Activated T-cell treated with anti-CD3 and anti-CD28 coated beads for 24 hours (primary cell): ENCODE results near the gene MLPH.

Experiments
- DNase-seq: peaks from one replicate; pipeline ENCODE4 v3.0.0-alpha.2; 2020; ENCODE audit warnings: low read depth

MLPH gene, protein sequence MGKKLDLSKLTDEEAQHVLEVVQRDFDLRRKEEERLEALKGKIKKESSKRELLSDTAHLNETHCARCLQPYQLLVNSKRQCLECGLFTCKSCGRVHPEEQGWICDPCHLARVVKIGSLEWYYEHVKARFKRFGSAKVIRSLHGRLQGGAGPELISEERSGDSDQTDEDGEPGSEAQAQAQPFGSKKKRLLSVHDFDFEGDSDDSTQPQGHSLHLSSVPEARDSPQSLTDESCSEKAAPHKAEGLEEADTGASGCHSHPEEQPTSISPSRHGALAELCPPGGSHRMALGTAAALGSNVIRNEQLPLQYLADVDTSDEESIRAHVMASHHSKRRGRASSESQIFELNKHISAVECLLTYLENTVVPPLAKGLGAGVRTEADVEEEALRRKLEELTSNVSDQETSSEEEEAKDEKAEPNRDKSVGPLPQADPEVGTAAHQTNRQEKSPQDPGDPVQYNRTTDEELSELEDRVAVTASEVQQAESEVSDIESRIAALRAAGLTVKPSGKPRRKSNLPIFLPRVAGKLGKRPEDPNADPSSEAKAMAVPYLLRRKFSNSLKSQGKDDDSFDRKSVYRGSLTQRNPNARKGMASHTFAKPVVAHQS

DNA sequence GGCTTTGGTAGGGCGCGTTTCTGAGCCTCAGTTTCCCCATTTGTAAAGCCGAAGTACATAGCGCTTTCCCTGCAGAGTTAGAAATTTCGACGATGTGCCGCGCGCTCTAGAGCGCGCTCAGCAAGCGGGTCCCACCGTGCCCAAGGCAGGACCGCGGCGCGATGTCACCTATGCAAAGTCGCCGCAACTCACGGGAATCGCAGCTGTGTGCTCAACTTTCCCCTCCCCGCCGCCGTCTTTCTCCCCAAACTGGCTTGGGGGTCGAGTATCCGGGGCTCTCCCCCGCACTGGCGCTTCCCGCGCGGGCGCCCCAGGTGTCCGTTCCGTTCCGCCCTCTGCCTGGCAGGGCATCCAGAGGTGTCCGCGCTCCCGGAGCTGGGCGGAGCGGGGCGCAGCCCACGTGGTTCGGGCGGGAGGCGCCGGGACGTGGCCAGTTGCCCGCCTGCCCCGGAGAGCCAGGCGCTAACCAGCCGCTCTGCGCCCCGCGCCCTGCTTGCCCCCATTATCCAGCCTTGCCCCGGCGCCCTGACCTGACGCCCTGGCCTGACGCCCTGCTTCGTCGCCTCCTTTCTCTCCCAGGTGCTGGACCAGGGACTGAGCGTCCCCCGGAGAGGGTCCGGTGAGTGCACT lies at the start of gene MLPH:
Gene MLPH (plus strand): TSS at position 433 of the 630 bp plus-strand sequence. CDS start 6,176 bp downstream, outside the sequence.
- no peak for DNase-seq

DNA sequence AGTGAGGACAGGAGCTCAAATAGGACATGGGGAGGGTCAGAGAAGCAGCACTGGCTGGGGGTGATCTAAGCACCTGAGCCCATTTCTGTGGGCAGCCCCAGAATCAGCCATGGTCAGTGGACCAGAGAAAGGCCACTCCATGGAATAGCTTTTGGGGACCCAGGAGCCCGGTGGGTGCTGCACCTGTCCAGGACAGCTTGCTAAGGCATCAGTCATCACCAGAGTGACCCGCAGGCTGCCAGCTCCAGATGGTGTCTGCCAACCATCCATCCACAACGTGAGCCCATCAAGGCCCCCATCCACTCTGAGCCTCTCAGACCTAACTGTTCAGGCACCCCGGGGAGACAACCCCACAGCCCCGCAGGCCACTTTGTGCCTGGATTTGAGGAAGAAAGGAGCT lies 49.5 kb upstream of the MLPH start:
- DNase-seq: no peak

DNA sequence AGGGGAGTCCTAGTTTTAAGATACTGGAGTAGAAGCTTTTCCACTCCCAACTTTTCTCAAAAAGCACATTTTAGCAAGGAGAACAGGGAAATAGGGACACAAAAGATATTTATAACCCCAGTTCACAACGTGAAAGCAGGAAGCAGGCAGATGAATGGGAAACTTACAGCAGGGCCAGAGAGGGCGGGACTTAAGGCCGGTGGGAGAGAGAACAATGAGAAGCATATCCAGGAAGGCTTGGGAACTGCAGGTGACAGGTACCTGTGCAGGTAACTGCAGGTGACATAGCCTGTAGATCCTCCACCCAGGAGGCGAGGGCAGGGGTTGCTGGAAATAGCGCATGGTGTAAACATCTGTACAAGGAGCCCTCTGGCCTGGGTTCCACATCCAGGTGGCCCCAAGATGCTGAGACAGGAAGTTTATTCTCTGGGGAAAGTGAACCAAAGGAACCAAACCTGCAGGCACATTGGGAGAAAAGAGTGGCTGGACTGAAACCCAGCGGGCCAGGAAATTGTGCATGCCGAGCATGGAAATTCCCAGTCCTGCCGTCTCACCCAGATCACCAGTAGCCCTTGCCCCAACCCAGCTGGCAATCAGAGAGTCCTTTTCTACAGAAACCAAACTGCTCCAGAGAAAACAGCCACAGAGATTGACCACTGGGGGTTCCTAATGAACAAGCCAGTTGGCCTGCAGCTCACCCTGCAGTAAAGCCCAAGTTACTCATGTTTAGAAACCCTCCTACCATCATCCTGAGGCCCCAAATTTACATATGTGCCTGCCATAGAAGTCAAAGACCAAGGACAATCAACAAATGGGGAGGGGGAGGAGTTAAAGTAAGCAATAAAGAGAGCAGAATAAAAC lies 48.7 kb upstream of the MLPH start:
- DNase-seq: no peak

DNA sequence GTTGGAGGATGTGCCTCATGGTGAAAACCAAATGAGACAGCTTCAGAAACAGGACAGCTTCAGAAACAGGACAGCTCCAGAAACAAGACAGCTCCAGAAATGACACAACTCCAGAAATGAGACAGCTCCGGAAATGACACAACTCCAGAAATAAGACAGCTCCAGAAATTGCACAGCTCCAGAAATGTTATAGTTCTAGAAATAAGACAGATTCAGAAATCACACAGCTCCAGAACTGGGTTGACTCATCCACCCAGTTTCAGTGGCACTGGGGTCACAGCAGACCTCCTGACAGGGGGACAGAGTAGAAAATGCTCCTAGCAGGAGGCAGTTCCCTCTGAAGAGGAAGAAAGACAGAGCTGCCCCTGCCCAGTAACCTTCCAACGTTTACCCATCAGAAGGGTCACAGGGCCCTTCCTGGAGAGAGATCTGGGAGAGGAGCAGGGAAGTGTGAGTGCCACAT lies 46.2 kb upstream of the MLPH start:
- DNase-seq: peak; percentile 62

DNA sequence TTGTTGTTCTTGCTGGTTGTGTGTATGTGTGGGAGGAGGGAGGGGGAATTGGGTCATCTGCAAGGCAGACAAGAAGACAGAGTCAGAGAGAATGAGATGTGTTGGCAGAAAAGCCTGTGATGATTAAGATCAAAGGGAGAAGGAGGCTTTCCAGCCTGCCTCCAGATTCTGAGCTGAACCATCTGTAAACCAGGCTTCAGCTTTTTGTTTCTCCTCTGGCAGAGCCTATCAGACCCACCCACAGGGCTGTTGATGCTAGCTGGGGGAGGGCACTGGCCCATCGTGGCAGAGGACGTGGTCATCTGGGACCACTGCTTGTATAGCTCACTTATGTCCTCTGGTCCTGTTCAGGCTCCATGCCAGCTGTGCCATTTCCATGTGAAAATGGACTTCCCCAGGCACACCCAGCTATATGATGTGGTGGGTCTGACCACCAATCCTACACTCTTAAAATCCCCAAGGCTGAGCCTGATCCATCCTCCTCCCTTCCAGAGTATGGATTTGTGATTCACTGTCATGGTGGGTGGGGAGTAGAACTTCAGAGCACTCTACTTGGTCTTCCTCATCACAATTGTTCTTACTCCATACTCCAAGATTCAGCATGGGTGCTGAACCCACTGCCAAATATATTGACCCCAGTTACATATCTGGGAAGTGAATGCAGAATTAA lies 45.3 kb upstream of the MLPH start:
- DNase-seq: no peak

DNA sequence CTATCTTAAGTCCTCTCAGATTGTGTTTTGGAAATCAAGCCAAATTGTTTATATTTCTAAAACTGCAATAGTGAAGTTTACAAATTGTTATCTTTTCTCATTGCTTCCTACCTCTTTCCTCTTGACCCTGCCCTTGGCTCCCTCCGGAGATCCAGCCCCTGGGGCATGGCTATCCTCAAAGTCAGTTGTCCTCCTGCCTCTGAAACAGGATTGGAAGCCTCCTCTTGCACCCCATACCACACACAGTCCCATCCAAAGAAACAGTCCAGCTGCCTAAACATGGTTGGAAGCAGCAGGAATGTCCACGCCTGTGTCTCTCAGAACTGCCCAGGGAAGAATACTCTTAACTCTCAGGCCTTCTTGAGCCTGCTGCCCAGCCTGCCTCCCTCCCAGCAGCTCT lies 43.0 kb upstream of the MLPH start:
- no peak for DNase-seq

DNA sequence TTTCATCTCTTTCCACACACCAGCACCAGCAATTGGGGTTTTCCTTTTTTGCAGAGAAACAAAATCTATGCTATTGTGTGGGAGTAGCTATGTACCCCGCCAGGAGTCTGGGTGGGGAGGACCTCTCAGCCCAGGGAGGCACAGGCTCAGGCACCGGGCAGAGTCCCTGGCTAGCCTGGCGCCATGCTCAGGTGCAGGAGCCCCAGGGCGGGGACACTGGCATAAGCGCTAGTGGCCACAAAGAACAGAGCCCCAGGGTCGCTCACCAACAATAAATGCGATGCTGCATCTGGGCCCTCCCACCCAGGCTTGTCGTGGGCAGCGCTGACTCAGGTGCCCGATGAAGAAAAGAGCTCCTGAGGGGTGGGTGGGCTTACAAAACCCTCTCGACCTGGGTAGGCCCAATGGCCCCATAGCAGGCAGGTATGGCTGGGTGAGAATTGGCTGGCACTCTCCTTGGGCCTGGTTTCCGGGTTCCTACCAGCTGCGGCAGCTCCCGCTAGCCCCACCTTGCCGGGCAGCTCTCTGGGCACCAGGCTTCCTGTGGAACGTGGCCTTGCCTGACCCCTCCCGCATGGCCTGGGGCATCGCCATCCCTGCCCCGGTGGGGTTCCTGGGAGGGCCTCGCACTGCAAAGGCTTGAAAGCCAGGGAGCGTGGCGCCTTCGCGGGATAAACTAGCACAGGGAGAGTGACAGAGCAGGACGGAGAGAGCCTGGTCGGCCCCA lies 41.3 kb upstream of the MLPH start:
- DNase-seq: no peak

DNA sequence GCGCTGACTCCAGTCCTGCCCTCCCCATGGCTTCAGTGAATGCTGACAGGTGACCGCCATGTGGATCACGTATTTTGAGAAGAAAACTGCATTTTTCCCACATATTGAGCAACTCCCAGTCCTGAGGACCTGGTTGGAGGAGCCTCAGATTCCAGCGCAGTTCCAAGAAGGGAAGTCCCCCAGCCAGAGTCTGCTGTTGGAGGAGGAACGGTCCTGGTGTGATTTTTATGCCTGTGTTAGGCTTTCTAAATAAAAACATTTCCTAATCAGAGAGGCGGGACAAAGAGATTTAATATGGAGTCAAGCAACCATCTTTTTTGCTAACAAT lies 40.7 kb upstream of the MLPH start:
- DNase-seq: no peak

DNA sequence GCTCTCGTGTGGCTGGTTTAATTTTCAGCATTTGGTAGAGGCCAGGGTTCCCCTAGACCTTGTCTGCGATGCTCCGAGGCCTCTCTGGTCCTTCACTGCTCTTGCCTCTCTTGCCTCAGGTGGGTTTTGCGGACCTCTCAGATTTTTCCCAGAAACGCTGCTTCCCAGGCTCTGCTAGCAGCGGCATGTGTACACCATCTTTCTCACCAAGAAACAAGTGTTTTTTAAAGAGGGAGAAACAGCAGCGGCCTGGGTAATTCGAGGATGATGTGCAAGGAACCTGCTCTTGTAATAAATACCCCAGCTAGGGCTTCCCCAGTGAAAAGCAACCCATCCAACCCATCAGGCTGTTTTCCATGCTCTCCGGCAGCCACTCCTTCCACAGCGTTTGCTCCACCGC lies 39.6 kb upstream of the MLPH start:
- no peak for DNase-seq

DNA sequence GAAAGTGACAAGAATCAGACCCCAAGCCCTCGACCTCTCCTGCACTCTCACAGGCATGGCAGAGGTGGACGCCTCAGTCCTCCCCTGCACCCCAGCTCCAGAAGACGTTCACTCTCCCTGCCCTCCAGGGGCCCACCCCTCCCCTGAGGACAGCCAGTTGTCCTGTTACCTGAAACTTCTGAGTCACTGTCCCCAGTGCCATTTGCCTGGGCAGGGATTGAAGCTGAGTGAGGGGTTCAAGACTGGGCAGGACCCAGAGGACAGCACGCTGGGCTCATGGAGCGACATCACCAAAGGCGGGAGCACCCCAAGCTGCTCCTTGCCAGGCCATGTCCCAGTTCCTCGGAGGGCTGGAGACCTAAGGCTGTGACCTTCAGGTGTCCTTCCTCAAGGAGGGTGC lies 38.9 kb upstream of the MLPH start:
- DNase-seq: no peak

DNA sequence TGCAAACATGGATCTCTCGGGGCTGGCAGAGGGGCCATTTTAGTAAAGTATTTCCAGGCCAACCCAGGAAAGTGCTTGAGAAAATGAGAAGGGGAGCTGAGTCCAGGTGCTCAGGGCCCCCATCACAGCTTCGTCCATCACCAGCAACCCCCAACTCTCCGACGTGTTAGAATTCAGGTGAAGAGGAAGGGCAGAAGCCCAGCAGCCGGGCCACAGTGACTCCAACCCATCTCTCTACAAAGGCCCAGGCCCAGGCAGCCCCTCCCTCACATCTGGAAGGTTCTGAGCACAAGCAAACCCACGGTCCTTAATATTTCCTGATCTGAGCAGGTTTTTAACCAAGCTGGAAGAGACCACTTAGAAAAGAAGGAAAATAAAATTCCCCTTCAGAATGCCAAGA lies 38.4 kb upstream of the MLPH start:
- no peak for DNase-seq

DNA sequence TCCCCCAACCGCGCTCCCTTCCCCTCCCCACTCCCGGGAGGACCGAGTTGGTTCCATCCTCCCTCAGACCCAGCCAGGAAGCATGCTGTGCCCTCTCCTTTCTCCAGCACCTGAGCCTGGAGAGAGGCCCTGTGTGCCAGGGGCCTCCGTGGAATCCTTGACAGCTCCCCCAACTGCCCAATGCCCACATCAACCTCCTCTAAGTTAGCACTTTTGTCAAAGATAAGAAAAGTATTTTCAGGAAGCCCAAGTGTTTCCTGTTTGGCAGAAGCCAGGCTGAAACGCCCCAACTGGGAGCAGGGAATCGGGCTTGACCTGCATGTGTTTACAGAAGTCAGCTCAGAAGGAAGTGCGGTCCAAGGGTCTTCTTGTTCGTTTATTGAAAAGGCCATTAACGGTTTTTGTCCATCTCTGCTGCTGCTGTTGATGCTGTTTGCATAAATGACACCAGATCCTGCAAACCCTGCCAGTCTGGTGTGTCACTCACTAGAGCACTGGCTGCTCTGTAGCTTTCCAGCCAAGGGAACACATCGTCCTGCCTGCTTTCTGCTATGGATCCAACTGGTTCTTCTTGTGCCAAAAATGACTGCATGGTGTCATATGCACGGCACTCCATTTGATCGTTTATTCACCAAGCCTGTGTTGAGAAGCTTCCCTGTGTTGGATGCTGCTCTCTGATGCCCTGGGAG lies 37.7 kb upstream of the MLPH start:
- no peak for DNase-seq

DNA sequence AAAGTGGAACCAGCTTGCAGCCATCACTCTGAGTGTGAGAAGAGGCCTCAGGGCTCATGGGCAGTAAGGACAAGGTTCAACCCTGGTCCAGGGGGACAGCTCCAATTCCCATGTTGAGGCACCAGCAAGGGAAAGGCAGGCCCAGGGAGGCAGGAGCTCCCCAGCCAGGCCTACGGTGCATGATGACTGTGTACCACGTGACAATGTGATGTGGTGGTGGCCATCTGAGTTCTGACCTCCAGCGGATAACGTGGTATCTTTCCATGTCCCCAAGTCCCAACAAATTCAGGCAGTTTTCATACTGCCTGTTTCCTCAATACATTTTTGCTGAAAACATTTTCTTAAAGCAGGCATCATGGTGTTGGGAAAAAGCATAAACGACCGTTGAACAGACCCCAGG lies 36.9 kb upstream of the MLPH start:
- DNase-seq: no peak

DNA sequence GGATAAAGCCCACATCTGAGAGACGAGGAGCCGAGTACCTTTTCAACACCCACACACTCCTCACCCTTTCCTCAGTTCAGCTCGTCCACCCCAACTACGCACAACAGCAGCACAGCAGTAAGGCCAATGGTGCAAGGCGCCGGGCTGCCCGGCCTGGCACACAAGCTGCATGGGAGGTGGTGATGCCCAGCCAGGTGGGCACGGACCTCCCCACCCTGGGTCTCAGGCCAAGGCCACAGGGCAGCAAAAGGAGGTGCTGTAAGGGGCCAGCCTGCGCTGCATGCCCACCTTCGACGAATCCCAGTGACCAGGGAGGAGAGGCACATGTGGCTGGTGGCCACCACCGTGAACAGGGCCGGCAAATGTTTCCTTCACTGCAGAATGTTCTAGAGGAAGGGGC lies 36.5 kb upstream of the MLPH start:
- DNase-seq: no peak

DNA sequence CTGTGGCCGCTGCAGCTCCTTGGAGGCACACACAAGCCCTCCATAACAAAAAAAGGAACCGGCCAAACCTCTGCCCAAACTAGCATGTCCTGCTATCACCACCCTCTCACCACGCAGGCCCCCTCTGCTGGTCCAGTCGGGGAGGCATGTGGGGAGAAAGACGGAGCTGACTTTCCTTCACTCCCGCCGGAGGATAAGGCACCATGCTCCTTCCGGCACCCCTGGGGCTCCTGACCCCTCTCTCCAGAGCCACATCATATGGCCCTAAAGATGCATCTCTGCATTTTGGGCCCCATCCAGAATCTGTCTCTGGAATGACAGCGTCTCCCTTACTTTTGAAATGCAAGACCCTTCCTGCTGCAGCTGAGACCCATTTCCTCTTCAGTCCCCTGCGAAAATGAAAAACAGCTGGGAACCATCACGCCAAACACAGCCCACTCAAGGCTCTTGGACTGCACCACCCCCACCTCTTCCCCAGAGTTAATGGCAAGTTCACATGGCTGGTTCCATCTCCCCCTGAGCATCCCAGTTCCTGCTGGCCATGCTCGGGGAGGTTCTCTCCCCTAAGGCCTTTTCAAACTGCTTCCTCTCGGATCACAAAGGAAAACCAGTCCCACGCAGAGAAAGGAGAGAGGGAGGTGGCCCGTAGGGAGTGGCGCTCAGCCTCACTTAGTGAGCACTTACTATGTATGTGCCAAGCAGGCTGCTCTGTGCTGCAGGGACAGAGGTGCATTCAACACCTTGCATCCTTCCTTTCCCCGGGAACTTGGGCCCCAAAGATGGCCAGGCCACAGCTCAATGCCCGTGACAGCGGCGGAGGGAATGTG lies 35.2 kb upstream of the MLPH start:
- no peak for DNase-seq

DNA sequence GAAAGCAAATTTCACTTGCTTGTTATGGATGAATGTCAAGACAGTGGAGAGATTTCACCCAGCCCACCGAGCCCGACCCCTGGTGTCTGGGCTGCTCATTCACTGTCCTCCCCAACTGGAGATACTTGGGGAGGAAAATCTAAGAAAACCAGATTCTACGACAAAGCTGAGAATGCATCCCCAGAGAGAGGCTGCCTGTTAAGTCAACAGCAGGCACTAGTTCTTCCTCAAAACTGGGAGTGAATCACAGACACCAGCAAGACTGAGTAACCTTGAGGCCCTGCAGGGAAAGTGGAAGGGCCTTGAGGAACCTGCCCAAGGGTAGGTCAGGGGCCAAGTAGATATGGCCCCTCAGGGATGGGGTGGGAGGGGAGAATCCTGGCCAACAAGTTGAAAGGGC lies 34.2 kb upstream of the MLPH start:
- DNase-seq: no peak

DNA sequence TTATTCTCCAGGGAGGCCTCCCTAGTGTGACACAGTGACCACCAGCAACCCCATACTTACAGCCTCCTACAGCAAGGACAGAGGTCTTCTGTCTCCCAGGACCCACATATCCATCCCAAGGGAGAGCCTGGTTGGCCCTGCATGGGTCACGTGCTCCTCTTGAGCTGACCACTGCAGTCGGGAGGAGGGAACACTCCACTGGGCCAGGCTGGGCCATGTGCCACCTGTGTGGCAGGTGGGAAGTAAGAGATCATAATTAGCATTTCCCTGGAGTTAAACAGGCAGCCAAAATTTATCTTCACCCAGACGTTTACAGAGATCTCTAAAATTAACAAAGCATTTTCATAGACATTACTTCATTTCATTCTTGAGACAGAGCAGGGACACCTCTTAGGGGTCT lies 33.4 kb upstream of the MLPH start:
- no peak for DNase-seq

DNA sequence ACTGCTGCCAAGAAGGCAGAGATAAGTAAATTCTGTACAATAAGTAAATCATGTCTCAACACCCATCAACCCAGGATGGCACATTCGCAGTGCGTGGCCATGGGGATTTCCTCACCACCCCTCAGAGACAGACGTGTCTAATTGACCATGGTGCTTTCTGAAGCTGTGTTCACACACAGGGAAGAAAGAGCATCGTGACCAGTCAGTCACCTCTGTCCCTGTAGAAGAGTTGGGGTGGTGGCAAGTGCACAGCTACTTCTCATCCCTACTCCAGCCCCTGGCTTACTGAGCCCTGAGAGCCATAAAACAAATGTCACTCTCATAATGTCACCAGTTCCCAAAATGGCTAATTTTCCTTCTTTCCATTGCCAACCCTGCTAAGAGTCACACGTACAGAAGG lies 31.3 kb upstream of the MLPH start:
- no peak for DNase-seq

DNA sequence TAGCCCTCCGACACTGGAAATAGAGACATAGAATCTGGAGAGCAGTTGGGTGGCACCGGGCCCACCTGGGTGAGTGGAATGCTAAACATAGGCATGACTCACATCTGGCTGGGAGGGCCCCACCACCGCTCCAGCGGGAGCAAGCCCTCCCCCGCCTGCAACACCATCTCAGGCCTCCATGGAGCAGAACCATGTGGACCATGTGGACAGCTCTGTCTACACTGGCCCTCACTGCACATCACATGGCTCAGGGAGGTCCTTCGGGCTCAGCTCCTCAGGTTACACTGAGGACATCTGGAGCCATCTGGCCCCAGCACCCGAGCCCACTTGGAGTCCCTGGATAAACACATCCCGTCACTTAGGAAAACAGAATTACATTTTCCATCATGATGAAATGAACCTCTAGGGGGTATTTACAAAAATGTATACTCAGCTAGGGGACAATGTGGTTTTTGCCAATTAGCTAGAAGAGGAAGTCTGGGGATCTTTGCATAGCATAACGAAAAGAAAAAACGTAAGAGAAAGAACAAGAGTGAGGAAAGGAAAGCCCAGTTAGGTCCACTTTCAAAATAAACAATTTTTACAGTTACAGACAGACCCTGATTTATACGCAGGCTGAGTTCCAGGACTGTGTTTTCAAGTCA lies 30.7 kb upstream of the MLPH start:
- DNase-seq: no peak
